ENCODE measurements around the gene SERAC1.

The SERAC1 gene

DNA sequence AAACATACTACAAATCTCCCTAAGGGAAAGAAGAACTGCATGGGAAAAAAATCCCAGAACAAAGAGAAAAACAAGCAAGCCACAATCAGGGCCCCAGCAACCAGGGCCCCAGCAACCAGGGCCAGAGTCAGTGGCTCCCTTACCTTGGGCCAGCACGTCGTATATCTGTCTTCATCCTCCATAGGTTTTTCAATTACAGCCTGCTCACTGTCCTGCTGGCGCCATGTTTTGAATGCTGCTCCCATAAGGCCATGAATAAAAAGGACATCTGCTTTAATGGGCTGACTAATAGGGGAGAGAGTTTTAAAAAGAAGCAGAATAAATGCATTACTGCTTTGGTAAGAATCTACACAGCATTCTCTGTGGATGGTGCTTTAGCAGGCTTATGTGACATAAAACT lies 49.2 kb downstream of the SERAC1 start:
- DNase-seq, result no peak

DNA sequence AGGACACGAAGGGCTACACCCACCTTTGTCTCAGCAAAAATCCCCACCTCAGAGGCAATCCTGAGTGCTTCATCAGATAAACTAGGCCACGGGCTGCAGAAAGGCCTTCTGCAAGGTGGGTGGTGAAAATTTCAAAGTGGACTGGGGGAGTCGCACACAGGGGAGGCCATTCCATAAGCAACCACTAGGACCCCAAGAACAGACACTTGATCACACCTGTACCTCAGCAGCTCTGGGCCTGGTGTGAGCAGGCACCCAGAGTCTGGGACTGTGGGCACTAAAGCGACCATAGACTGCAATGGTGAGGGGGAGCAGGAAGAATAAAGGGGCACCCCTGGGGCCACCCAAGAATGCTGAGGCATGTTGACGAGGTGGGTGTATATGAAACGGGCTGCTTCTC lies 52.6 kb downstream of the SERAC1 start:
- DNase-seq, result no peak

DNA sequence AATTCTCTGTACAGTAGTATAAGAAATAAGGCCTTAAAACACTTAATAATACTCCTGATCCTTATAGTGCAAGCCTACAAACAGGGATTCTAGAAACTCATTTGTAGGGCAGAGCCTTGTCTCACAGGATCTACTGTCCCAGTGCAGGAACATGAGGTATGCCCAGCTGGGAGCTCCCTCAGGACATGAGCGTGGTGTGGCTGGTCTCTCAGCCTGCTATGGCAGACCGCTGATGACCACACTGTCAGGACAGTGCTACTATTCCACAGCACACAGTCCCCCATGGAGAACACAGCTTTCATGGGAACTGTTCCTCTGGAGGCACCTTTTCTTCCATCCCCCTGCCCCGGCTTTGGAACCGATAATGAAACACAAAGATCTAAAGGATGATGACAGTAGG lies 53.0 kb downstream of the SERAC1 start:
- no peak for DNase-seq

DNA sequence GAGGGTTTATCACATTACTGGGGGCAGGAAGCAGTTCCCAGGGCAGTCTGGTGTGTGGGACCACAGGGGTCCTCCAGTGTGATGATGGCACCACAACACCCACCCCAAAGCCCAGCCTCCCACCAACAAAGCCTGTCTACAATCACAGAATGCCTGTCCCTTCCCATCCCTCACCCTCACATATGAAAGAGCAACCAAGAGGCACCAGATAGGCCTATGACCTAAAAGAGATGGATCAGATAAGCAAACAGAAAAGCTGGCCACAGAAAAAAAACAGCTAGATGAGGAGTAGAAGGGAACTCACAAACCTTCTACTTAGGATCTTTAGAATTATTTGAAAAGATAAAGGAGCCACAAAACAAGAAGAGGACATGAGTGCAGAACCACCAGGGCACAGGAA lies 54.3 kb downstream of the SERAC1 start:
- no peak for DNase-seq

DNA sequence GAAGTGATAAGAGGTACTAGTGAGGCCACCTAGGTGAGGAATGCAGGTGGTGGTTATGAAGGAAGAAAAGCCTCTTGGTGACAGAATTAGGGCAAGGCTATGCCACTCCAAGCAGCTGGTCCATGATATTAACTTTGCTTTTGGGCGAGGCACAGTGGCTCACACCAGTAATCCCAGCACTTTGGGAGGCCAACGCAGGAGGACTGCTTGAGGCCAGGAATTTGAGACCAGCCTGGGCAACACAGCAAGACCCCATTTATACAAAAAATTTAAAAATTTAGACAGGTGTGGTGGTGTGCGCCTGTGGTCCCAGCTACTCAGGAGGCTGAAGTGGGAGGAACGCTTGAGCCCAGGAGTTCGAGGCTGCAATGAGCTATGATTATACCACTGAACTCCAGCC lies 56.1 kb downstream of the SERAC1 start:
- DNase-seq, result no peak

DNA sequence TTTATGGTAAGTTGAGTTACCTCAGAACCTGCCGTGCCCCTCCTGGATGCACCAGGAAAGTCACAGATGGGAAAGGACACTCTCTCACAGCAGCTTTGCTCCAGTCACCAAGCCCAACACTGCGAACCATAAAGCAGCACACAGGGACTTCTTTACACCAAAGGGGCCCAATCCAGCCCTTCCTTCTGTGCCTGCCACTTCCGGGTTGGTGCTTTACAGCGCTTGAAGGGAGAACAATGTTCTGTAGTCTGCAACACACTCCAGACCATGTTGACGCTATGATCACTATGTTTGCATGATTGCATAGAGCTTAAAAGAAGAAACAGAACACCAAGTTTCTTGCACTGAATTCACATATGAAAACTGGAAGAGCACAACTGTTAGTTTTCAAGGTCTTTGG lies 57.1 kb downstream of the SERAC1 start:
- no peak for DNase-seq

DNA sequence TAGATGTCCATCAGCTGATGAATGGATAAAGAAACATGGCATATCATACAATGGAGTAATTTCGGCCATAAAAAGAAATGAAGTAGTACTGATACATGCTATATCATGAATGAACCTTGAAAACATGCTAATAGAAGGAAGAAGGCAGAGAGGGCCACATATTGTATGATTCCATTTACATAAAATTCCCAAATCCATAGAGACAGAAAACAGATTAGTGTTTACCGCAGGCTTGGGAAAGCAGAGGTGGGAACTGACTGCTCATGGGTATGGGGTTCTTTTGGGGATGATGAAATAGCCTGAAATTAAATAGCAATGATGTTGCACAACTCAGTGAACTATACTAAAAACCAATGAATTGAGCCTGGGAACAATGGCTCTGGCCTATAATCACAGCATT lies 58.3 kb downstream of the SERAC1 start:
- DNase-seq, result no peak

DNA sequence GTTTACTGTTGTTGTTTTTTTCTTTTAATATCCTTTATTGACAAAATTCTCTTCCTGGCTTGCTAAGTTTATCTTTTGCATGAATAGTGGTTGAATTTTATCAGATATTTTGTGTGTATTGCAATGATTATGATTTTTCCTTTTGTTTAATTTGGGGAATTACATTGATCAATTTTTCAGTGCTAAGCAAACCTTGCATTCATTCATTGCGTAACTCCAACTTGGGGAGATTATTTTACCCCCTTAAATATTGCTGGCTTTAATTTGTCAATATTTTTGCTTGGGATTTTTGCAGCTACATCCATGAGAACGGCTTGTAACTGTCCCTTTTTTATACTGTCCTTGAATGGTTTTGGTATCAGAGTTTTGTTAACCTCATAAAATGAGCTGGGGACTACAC lies 63.4 kb downstream of the SERAC1 start:
- no peak for DNase-seq

DNA sequence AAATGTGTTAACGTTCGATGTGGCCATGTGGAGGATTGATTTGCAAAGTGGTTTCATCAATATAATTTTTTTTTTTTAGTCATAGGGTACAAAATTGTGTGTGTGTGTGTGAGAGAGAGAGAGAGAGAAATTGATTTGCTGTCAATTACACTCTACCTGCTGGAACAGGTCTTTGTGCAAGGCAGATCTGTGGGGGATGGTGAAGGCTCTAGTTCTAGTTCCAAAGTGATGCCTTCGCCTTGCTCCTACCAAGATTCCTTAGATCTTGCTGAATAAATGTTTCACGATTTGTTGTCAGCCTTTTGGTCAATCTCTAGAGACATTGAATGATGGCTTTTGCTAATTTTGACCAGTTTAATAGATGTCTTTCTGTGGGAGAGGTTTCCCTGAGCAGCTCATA lies 64.8 kb downstream of the SERAC1 start:
- no peak for DNase-seq

DNA sequence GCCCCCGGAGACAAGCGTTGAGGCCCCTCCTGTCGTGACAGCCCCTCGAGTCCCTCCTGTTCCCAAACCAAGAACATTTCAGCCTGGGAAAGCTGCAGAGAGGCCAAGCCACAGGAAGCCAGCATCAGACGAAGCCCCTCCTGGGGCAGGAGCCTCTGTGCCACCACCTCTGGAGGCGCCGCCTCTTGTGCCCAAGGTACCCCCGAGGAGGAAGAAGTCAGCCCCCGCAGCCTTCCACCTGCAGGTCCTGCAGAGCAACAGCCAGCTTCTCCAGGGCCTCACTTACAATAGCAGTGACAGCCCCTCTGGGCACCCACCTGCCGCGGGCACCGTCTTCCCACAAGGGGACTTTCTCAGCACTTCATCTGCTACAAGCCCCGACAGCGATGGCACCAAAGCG lies 72.4 kb downstream of the SERAC1 start:
- no peak for DNase-seq

DNA sequence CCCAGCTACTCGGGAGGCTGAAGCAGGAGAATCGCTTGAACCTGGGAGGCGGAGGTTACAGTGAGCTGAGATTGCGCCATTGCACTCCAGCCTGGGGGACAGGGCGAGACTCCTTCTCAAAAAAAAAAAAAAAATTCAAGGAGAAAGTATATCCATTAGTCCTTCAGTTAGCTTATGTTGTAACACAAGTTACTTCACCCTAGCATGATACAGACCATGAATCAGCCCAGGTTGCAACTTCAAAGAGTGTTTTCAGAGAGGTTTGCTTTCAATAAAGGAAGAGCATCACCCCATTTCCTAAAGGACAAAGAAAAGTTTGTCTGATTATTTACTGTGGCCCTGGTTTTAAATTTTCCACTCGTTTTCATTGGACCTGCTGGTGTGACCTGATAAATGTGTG lies 73.0 kb downstream of the SERAC1 start:
- no peak for DNase-seq

DNA sequence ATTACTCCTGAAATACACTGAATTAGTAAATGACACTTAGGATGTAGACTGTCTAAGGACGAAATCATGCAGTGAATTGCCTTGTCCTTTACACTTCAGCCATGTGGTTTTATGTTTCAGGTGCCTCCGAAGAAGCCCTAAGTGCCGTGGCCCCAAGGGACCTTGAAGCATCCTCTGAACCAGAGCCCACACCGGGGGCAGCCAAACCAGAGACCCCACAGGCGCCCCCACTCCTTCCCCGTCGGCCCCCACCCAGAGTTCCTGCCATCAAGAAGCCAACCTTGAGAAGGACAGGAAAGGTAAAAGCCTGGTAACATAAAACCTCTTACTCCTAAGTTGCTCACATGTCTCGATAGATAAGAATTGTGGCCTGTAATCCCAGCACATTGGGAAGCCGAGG lies 75.3 kb downstream of the SERAC1 start:
- DNase-seq, result no peak

DNA sequence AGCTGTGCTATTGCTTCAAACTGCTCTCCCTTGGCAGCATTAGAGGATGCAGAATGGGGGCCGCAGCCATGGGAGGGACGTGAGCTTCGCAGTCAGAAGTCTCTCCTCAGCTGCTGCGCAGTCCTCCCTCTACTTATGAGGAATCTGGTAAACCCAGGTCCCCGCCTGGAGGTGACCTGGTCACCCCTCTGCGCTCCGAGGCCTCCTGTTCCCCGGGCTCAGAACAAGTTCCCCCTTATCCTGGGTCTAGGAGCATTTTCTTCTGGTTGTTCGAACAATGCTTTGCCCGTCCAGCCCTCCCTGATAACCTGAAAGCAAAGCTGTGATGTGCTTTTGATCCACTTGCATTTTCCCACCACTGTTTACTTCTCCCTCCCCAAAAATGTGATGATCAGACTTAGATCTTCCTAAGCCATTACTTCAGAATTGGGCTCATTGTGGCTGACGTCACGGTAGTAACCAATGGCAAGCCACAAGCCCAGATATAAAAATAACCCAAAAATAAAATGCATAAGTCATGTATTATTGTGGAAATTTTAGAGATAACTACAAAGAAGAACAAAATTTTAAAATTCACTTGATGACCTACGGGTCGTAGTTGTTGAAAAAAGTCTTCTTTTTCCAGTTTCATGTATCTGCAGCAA lies 80.7 kb downstream of the SERAC1 start:
- DNase-seq, result no peak

DNA sequence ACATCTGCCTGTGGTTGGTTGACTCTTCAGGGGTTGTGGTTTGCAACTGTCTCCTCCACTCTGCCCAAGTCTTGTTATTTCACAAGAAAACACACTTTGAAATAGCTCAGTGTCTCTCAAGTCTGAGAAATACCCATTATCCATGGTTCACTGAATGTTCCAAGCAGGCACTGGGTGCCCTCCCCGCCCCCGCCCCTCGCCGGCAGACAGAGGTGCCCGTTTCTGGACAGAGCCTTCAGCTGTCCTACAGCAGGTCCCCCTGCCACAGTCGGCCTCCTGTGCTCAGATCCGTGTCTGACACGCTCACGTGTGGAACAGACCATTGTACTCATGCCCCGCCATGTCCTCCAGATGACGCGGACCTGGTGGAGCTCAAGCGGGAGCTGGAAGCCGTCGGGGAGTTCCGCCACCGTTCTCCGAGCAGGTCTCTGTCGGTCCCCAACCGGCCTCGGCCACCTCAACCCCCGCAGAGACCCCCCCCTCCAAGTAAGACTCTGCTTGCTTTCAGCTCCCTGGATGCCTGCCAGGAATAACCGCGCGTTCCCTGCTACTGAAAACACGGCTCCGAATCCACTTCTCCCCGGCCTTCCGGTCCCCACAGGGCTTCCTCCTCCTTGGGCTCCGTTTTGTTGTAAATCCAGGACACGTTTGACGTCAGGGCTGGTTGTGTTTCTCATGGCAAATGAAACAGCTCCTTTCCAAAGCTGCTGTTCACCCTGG lies 81.4 kb downstream of the SERAC1 start:
- no peak for DNase-seq

DNA sequence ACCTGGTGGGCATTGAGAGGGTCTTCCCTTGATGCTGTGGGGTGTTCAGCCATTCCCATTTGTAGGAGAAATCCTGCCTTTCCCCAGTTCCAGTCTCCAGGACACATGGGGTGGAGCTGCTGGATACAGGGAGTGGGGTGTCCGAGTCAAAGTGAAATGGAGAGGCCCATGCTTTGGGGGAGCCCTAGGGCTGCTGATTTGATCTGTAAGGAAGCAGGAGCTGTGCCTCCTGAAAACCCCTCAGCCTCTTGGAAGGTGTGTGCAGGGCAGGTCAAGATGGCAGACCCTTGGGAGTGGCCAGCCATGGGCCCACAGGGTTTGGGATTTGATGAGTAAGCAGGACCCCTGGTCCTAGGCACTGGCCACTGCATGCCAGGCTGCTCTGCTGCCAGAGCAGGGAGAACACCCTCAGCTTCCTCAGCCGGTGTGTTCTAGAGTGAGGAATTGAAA lies 82.0 kb downstream of the SERAC1 start:
- DNase-seq, result no peak

DNA sequence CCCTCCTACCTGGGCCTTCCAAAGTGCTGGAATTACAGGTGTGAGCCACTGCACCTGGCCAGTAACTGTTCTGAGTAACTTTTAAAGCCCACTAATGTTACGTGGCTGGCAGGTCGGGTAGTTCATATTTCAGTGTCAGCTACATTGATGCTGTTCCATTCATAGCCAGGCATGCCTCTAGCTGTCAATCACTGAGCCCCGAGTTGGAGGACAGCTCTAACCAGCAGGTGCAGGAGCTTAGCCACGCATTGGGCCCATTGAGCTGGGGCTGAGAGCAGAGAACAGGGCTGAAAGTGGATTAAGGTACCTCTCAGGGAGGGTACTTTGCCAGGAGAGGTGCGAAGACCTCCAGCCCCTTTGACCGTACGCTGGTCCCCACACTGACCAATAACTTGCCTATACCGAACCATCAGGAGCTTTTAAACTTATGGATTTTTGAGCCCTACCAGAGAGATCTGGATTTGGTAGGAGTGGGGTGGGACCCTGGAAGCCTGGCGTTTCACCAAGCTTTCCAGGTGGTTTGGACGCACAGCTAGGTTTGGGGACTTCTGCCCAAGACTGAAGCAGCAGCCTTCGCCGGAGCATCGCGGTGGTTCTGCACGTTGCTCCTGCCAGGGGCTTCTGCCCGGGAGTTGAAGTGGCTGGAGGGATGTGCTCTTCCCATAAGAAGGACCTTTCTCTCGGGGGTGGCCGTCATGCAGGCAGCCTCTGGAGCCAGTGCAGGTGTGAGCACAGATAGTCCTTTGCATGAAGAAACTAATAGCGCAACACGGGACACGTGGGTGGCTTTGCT lies 82.6 kb downstream of the SERAC1 start:
- no peak for DNase-seq

DNA sequence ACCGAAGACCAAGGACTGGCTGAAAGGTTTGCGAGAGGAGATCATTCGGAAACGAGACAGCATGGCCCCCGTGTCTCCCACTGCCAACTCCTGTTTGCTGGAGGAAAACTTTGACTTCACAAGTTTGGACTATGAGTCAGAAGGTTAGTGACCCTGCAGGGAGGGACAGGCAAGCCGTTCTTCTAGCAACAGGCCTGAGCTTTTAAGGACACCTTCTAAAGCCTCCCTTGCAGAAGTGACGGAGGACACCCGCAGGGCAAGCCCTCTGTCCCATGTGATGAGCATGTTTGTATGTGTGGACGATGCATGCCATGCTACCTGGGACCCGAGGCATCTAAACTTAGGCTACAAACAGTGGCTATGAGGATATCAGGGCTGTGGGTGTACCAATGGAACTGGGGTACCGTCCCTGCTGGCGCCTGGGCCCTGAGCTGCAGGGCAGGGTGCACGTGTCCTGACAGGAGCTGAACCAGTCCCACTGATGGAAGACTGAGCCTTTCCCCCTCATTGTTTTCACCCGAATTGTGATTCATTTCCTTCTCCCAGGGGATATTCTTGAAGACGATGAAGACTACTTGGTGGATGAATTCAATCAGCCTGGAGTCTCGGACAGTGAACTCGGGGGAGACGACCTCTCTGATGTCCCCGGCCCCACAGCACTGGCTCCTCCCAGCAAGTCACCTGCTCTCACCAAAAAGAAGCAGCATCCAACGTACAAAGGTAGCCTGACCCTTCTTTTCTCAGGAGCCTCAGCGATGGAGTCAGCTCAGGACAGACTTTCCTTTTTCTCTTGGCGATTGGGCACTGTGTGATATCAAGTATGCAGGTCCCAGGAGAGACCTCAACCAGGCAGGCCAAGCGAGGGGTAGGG lies 84.4 kb downstream of the SERAC1 start:
- no peak for DNase-seq

DNA sequence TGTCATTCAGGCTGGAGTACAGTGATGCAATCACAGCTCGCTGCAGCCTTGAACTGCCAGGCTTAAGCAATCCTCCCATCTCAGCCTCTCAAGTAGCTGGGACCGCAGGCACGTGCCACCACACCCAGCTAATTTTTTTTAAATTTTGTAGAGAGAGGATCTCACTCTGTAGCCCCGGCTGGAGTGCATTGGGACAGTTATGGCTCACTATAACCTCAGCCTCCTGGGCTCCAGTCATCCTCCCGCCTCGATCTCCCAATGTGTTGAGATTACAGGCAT lies 86.5 kb downstream of the SERAC1 start:
- DNase-seq, result no peak

DNA sequence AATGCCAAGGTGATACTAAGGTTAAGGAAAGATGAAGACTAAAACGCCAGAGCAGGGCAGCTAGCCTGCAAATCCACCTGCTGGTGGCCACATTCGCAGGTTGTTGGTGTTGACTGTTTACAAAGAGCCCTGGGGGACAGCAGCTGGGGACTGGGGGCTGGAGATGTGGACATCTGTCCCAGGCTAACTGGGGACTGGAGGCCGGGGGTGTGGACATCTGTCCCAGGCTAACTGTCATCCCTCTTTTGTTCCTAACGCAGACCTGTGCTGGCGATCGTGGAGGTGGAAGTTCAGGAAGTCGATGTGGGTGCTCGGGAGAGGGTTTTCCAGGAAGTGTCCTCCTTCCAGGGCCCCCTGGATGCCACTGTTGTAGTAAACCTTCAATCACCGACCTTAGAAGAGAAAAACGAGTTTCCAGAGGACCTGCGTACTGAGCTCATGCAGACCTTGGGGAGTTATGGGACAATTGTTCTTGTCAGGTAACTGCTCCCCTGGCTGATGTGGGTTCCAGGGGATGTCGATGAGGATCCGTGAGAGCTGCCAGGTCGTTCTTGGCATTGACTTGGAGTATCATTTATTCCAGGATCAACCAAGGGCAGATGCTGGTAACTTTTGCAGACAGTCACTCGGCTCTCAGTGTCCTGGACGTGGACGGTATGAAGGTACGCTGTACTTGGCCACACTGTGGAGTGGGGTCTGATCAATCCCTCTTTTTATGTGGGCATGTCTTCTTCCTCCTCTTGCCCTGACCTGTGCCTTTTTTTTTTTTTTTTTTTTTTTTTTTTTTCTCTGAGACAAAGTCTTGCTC lies 87.0 kb downstream of the SERAC1 start:
- no peak for DNase-seq

DNA sequence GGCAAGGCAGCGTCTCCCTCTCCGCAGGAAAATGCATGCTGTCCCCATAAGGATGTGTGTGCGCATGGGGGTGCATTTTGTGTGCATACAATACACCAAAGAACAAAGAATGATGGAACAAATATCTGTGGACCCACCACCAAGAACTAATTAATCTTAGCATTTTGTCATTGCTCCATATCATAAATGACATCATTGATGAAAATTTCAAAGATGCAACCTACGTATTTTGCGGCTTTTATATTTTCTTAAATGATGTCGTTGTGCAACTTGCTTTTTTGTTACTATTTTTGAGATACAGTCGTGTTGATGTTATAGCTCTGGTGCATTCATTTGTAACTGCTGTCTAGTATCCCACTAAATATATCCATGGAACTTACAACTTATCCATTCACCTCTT lies 89.7 kb downstream of the SERAC1 start:
- DNase-seq, result no peak

DNA sequence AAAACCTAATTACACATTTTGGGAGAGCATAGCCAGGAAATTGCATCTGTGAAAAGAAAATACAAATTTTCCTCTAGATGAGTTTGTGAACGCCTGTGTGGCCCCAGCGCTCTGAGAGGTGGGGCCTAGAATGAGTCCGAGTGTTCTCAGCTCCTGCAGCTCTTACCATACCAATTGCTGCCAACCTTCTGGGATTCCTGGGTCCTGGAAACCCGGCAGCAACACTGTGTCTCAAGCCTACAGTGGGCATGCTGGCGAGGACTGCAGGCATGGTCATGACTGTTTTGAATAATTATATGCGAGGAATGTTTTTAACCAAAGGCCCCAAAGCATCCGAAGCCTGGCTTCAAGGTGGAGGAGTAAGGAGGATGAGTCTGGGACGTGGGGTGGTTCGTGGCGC lies 90.4 kb downstream of the SERAC1 start:
- DNase-seq, result no peak

DNA sequence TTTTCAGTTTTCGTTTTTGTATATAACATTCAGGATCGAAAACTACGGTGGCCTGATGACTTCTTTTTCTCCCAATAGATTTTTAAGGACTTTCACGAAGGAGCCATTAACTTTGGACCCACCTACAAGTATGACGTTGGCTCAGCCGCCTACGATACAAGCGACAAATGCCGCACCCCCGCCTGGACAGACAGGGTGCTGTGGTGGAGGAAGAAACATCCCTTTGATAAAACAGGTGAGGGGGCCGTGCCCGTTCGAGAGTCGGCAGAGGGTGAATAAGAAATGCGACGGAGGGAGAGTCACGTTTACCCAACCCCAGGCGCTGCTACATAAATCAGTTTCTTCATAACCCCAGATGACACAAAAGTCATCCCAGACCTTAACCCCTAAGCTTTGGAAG lies 91.5 kb downstream of the SERAC1 start:
- no peak for DNase-seq

Measured in hippocampal formation (tissue), 2 donors.